GM18526 (cell line): ENCODE measurements around the gene CCL20.

Source experiments
- POLR2A ChIP-seq: IDR thresholded peaks from 3 replicates; pipeline ENCODE4 v1.6.1; 2011; ENCODE audit not compliant: insufficient read length; ENCODE audit errors: extremely low read depth

The CCL20 gene

DNA sequence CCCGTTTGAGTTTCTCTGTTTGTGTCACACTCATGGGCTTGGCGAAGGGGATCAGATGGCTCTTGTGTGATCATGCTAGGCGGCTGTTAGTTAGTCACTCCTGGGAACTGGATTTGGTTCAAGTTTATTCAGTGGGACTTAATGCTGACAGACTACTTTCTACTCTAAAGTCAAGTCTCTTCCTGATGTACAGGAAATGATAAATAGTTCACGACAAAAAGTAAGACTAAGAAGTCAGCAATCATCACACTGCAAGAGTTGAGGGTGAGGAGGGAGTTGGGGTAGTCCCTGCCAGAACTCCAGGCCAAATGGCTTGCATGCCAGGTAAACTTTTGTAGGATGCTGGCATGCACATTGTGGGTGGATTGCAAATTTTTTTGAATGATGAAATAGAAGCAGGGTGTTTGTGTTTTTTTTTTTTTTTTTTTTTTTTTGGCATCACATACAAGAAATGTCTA, 25.1 kb upstream of the CCL20 start:
- TF ChIP-seq POLR2A, result no peak

DNA sequence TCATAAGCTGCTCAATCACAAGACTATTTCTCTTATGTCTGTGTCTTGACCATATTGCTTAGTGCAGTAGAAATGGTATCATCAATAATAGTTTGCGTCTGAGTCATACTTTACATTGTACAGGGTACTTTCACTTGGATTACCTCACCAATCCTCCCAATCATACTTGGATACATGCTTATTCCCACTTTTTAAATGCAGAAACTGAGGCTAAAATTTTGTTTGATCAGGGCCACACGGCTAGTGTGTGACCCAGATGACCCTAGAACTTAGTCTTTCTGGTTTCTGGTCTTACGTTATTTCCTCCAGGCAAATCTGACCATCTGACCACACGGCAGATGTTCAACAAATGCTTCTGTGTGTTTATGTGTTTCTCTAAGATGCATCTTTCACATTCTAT, 23.8 kb upstream of the CCL20 start:
- TF ChIP-seq POLR2A, result no peak

DNA sequence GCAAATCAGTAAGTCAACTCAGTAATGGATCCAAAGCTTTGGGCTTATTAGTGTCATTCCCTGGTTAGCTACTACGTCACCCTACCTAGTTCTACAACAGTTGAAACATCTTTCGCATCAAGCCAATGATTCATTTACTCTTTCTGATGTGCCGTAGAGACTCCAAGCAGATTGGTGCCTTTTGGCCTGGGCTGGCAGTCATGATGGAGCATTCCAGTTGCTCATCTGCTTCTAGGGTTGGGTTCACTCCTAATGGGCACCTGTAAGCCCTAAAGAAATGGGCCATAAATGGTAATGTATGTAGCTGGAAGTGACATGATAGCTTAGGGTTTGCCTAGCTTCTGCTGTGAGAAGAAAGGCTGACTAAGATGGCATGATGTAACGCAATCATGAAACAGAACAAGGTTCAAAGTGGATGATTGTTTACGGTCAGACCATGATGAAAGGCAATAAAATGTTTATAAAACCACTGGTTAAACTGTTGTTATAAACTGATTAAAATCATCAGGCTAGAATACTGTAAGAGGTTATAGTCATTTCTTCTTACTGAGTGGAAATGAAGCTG, 20.4 kb upstream of the CCL20 start:
- TF ChIP-seq POLR2A, result no peak

DNA sequence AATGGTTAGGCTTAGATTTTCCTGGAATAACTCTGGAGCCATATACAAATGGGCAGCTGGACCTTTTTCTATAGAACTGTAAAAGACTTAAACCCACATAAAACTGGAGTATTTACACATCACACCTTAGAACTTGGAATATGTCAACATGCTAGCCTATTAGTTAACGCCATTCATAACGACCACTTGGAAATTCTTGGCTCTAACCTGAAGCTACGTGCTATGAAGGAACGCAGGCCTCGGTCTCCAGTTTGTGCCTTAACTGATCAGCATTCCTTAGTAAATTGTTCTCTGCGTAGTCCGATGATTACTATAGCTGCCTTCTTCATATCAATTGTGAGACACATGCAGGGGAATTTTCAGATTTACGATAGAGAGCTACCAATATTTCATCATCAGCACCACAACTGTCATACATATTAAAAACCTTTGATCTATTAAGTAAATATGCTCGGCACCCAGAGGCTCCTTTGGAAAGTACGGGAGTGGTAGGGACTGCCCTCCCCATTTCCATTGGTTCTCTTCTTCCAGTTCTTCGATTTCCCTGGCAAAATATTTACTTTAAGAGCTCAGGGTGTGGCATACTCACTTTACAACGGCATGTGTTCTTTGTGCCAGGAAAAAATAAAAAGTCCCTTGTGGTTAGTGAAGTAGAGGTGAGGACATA, 17.5 kb upstream of the CCL20 start:
- TF ChIP-seq POLR2A, result no peak

DNA sequence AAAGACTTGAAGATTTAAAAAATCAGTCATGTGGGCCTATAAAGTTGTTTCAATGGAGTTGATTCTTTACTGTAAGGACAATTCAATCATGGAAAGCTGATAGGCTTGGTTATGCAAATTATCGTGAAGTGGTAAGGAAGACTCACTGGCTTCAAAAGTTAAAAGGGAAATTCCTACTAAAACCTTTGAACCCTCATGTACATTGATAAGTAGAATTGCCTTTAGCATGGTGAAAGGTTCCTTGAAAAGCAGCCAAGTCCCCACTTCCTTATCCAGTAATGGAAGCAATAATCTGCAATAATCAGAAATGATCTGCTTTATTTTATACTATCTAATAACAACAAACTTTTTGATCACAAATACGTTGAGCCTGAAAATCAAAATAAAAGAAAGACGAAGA, 14.4 kb upstream of the CCL20 start:
- no peak for TF ChIP-seq POLR2A

DNA sequence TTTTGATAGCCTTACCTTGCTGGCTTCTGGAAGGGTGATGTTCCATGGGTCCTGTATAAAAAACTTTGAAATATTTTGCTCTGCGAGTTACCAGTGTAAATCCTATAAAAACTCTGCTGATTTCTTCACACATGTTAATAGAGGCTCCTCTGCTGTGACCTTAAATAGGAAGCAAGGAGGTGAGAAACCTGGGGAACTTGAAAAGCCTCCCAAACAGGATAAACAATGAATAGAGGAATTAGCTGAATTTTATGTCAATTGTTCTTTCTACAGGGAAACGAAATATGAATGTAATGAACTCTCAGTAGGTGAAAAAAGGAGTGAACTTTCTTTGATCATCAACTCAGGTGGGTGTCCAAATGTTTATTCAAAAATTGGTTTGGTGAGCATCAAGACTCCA, 10.8 kb upstream of the CCL20 start:
- TF ChIP-seq POLR2A, result no peak

DNA sequence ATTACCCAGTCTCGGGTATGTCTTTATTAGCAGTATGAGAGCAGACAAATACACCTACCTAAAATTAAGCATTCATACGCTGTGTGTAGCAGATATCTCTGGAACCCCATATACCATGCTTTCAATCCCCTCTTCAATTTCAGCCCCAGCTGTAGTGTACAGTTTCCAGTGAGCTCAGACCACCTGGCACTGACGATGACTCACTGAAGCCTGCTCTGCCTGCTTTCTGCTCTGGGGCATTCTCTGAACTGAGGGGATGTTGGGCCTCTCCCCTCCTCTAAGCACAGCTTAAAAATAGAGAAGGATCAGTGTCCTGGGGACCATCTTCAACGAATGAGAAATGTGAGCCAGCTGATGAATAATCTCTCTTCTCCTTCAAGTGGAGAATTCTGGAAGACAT, 8.7 kb upstream of the CCL20 start:
- no peak for TF ChIP-seq POLR2A

DNA sequence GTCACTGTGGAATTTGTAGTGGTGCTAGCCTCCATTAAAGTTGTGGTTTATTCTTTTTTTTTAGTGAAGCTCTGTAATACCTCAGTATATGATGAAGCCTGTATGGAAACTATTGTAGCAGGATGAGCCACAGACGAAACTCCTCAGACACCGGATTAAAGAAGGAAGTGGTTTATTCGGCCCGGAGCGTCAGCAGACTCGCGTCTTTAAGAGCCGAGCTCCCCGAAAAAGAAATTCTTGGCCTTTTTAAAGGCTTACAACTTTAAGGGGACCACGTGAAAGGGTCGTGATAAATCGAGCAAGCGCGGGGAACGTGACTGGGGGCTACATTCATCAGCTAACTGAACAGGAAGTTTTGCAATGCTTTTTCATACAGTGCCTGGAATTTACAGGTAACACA, 8.1 kb upstream of the CCL20 start:
- TF ChIP-seq POLR2A, result no peak

DNA sequence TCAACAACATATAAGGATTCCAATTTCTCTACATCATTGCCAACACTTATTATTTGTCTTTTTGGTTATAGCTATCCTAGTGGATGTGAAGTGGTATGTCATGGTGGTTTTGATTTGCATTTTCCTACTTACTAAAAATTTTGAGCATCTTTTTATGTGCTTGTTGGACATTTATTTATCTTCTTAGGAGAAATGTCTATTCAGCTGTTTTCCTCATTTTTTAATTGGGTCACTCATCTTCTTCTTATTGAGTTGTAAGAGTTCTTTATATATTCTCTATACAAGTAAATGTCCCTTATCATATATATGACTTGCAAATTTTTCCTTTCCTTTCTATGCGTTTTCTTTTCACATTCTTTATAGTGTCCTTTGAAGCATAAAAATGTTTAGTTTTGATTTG, 4.7 kb upstream of the CCL20 start:
- no peak for TF ChIP-seq POLR2A

DNA sequence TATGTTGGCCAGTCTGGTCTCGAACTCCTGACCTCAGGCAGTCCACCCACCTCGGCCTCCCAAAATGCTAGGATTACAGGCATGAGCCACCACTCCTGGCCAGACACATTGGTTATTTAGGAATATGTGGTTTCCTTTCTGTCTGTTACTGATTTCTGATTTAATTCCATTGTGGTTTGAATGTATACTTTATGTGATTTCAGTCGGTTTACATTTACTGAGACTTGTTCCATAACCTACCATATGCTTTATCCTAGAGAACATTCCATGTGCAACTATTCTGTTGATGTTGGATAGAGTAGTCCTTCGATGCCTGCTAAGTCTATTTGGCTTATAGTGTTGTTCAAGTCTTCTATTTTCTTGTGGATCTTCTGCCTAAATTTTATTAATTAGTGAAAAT, 1.6 kb upstream of the CCL20 start:
- TF ChIP-seq POLR2A, result no peak

DNA sequence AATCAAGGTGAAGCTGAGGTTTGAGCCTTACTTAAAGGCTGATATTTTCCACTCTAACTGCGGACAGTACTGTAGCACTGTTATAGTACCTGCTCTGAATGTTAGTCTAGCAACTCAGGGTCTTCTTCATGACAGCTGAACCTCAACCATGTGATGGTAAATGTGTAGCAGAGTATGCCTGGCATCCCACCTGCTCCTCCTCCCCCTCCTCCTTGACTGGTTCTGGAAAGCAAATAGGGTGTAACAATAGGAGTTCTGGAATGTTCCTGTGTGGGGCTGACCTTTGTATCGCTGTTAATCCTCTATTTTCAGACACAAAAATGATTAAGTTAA, 447 bp upstream of the CCL20 start:
- no peak for TF ChIP-seq POLR2A

DNA sequence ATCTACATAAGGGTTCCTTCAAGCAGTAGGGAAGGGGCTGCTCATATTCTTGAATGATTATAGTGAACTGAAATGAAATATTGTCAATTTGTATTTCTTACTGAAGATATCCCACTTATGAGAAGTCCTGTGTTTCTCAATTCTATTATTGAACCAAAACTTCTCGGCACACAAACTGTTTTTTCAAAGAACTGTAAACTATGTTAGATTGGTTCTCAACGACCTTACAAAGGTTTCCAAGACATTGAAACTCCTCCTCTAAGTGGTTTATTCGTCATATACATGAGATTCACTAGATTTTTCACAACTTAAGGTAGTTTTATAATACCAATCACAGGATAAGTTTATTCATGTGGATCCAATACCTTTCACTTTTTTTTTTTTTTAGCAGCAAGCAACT, 1.4 kb downstream of the CCL20 start:
- no peak for TF ChIP-seq POLR2A

DNA sequence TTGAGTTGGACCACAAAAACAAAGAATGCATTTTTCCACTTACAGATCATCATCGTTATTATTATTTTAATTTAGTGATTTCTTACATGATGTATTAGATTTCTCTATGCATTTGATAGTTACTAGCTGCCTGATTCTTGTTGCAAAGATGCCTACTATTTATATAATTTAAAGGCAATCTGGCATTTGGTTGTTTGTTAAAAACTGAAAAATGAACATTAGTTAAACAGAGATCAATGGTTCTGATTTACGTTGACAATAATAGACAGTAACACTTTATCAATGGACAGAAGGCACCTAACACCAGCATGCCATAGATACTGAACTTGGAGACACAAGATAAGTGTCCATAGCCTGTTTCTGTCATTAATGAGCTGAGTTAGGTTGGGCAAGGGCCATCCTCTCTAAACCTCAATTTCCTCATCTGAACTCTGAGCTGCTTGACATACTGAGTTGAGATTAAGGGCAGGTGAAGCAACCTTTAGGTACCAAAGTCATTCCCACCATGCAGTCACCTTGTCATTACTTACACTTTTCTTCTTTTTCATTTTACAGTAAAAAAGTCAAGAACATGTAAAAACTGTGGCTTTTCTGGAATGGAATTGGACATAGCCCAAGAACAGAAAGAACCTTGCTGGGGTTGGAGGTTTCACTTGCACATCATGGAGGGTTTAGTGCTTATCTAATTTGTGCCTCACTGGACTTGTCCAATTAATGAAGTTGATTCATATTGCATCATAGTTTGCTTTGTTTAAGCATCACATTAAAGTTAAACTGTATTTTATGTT, 3.1 kb downstream of the CCL20 start:
- no peak for TF ChIP-seq POLR2A

DNA sequence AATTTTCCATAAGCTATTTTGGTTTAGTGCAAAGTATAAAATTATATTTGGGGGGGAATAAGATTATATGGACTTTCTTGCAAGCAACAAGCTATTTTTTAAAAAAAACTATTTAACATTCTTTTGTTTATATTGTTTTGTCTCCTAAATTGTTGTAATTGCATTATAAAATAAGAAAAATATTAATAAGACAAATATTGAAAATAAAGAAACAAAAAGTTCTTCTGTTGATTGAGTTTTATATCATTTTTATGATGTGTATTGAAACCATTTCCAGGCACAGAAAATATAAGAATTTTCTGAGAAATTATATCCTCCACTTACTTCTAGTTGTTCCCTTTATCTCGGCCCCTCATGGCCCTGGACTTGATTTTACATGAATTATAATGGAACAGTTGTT, 3.7 kb downstream of the CCL20 start:
- no peak for TF ChIP-seq POLR2A

DNA sequence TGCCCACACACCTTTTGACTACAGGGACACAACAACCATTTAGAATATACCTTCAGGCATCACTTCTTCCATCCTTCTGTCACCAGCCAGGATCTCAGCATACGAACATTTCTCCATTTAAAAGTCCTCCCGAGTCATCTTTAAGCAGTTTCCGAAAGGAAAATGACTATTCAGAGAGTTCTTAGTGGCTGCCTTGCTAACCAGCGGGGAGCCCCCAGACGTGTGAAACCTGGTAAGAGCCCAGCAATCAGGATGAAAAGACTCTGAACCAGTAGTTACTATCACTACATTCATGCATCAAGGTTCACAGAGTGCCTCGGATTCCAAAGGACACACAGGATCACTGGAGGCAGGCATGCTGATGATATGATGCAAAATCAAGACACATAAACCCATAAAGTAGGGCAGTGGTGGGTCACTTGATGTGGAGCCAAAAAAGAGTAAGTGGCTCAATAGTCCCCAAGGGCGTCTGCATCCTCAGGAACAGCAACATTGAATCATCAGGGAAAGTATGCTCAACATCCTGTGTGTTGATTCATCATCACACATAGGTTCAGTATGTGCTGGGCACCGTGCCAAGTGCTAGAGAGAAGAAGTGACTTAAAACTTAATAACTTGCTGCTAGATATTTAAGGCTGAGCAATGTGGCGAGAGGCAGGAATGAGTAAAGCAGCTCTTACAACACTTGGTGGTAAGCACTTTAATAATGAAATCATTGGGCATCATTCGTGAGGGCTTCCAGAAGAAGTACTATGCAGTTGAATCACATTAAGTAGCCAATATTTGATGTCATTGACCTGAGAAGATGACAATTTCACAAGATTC, 4.4 kb downstream of the CCL20 start:
- TF ChIP-seq POLR2A, result no peak
